HEK293 (cell line): ENCODE measurements around the gene KCND2.

ENCODE experiments used
- CTCF ChIA-PET: fragments of 350-600 bp; formaldehyde crosslinking; extraction: SDS; loops from one replicate; lab custom pipeline; 2021; ENCODE audit warnings: antibody characterized with exemption; lab: Yijun Ruan, JAX
- POLR2A ChIA-PET: fragments of 300-600 bp; formaldehyde crosslinking; extraction: SDS; loops from one replicate; lab custom pipeline; 2020; ENCODE audit warnings: antibody characterized with exemption, inconsistent platforms; lab: Yijun Ruan, JAX
- H3K27ac ChIP-seq: fragments of 200-500 bp; sonication (Bioruptor generic); 2 replicates; pipeline ENCODE4 v1.5.1; 2014; ENCODE audit warnings: low read depth, low read length, control low read depth, inconsistent platforms; ENCODE audit errors: extremely low read depth
- H3K36me3 ChIP-seq, 2 experiments: fragments of 200-500 bp in 1 of 2; sonication (Bioruptor generic) in 1 of 2; 1 replicate in 1 of 2; 2 replicates in 1 of 2; pipeline ENCODE4 v1.5.1; 2014 to 2017; ENCODE audit warnings: inconsistent platforms in 2 of 2, low read length in 2 of 2; ENCODE audit not compliant: control insufficient read depth in 2 of 2, insufficient read depth in 1 of 2
- H3K4me1 ChIP-seq: fragments of 200-500 bp; sonication (Bioruptor generic); 2 replicates; pipeline ENCODE4 v1.5.1; 2014; ENCODE audit warnings: mild to moderate bottlenecking, low read length, inconsistent platforms; ENCODE audit not compliant: control insufficient read depth, insufficient read depth
- H3K4me3 ChIP-seq: 2 replicates; pipeline ENCODE4 v1.5.1; 2011; ENCODE audit warnings: low read depth, mild to moderate bottlenecking, control low read depth, low read length, moderate library complexity
- H3K9me3 ChIP-seq: fragments of 200-500 bp; sonication (Bioruptor generic); 2 replicates; pipeline ENCODE4 v1.5.1; 2014; ENCODE audit warnings: low read depth, low read length, inconsistent platforms; ENCODE audit not compliant: control insufficient read depth, insufficient read depth
- INSM2 ChIP-seq: fragments of 450-650 bp; formaldehyde crosslinking; IDR thresholded peaks from 2 replicates; pipeline ENCODE4 v1.5.1; 2016; ENCODE audit warnings: missing biosample characterization, missing genetic modification characterization
- KLF10 ChIP-seq: fragments of 450-650 bp; IDR thresholded peaks from 2 replicates; pipeline ENCODE4 v1.5.1; 2018; ENCODE audit warnings: missing biosample characterization, mild to moderate bottlenecking, missing genetic modification characterization
- KLF16 ChIP-seq: fragments of 450-650 bp; formaldehyde crosslinking; IDR thresholded peaks from 2 replicates; pipeline ENCODE4 v1.5.1; 2017; ENCODE audit warnings: missing biosample characterization, missing genetic modification characterization
- MZF1 ChIP-seq: fragments of 450-650 bp; formaldehyde crosslinking; IDR thresholded peaks from 2 replicates; pipeline ENCODE4 v1.5.1; 2017; ENCODE audit warnings: missing biosample characterization, missing genetic modification characterization, borderline replicate concordance
- SCRT1 ChIP-seq: fragments of 450-650 bp; formaldehyde crosslinking; IDR thresholded peaks from 2 replicates; pipeline ENCODE4 v1.5.1; 2016; ENCODE audit warnings: missing biosample characterization, missing genetic modification characterization, borderline replicate concordance
- ZBTB8A ChIP-seq: fragments of 450-650 bp; formaldehyde crosslinking; IDR thresholded peaks from 2 replicates; pipeline ENCODE4 v1.5.1; 2016; ENCODE audit warnings: missing biosample characterization, missing genetic modification characterization
- ZNF157 ChIP-seq: fragments of 450-650 bp; formaldehyde crosslinking; IDR thresholded peaks from 2 replicates; pipeline ENCODE4 v1.5.1; 2016; ENCODE audit warnings: missing biosample characterization, missing genetic modification characterization
- ZNF362 ChIP-seq: fragments of 450-650 bp; formaldehyde crosslinking; IDR thresholded peaks from 2 replicates; pipeline ENCODE4 v1.5.1; 2016; ENCODE audit warnings: missing biosample characterization, missing genetic modification characterization
- ZNF366 ChIP-seq: fragments of 450-650 bp; formaldehyde crosslinking; conservative IDR thresholded peaks from 2 replicates; pipeline ENCODE4 v1.5.1; 2016; ENCODE audit warnings: missing biosample characterization, missing genetic modification characterization
- ZNF529 ChIP-seq: fragments of 450-650 bp; formaldehyde crosslinking; IDR thresholded peaks from 2 replicates; pipeline ENCODE4 v1.5.1; 2017; ENCODE audit warnings: missing genetic modification characterization, missing biosample characterization; ENCODE audit not compliant: insufficient replicate concordance
- ZNF544 ChIP-seq: fragments of 450-650 bp; formaldehyde crosslinking; IDR thresholded peaks from 2 replicates; pipeline ENCODE4 v1.5.0; 2017; ENCODE audit warnings: missing biosample characterization, missing genetic modification characterization
- ZNF555 ChIP-seq: fragments of 450-650 bp; formaldehyde crosslinking; conservative IDR thresholded peaks from 2 replicates; pipeline ENCODE4 v1.5.1; 2017; ENCODE audit warnings: missing biosample characterization, mild to moderate bottlenecking, missing genetic modification characterization, inconsistent platforms
- ZNF560 ChIP-seq: fragments of 450-650 bp; formaldehyde crosslinking; IDR thresholded peaks from 2 replicates; pipeline ENCODE4 v1.5.1; 2017; ENCODE audit warnings: missing biosample characterization, missing genetic modification characterization, borderline replicate concordance
- ZNF610 ChIP-seq: fragments of 450-650 bp; formaldehyde crosslinking; IDR thresholded peaks from 2 replicates; pipeline ENCODE4 v1.5.1; 2016; ENCODE audit warnings: missing biosample characterization, missing genetic modification characterization, borderline replicate concordance
- ZNF654 ChIP-seq: fragments of 450-650 bp; formaldehyde crosslinking; IDR thresholded peaks from 2 replicates; pipeline ENCODE4 v1.5.1; 2016; ENCODE audit warnings: low read depth, missing biosample characterization, missing genetic modification characterization
- ZNF660 ChIP-seq: fragments of 450-650 bp; IDR thresholded peaks from 2 replicates; pipeline ENCODE4 v1.5.1; 2018; ENCODE audit warnings: missing biosample characterization, mild to moderate bottlenecking, missing genetic modification characterization
- ZNF747 ChIP-seq: fragments of 450-650 bp; formaldehyde crosslinking; IDR thresholded peaks from 2 replicates; pipeline ENCODE4 v1.5.1; 2016; ENCODE audit warnings: missing biosample characterization, missing genetic modification characterization
- ZNF776 ChIP-seq: fragments of 450-650 bp; formaldehyde crosslinking; IDR thresholded peaks from 2 replicates; pipeline ENCODE4 v1.5.0; 2017; ENCODE audit warnings: missing biosample characterization, missing genetic modification characterization, borderline replicate concordance
- TF ChIP-seq, protein P1 (sequence below): fragments of 450-650 bp; formaldehyde crosslinking; IDR thresholded peaks from 2 replicates; pipeline ENCODE4 v1.5.1; 2017; ENCODE audit warnings: missing biosample characterization, mild to moderate bottlenecking, missing genetic modification characterization, moderate library complexity
- TF ChIP-seq, protein P2 (sequence below): fragments of 450-650 bp; formaldehyde crosslinking; IDR thresholded peaks from 2 replicates; pipeline ENCODE4 v1.5.0; 2017; ENCODE audit warnings: missing biosample characterization, missing genetic modification characterization, borderline replicate concordance

KCND2 gene

DNA sequence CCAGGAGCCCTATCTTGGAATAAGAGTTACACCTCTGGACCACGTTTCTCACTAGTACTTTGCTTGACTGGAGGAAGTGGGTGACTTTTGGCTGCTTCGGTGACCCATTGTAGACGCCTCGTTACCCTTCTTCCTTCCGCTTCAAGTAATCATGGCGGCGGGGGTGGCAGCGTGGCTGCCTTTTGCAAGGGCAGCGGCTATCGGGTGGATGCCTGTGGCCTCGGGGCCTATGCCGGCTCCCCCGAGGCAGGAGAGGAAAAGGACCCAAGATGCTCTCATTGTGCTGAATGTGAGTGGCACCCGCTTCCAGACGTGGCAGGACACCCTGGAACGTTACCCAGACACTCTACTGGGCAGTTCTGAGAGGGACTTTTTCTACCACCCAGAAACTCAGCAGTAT is 1.5 kb downstream of the KCND2 start (continued):
- TF ChIP-seq KLF10 (tag by site-specific recombination) (no peak), ZNF555 (tag by site-specific recombination) (no peak)

- no peak for TF ChIP-seq ZNF776 (tag by site-specific recombination)
- no peak for TF ChIP-seq SCRT1 (tag by site-specific recombination)
- no peak for TF ChIP-seq ZNF366 (tag by site-specific recombination)
- no peak for TF ChIP-seq ZNF529 (tag by site-specific recombination)
- no peak for TF ChIP-seq ZNF610
- no peak for TF ChIP-seq ZNF544
- TF ChIP-seq ZNF747 (tag by site-specific recombination): no peak
- TF ChIP-seq, protein P1, sequence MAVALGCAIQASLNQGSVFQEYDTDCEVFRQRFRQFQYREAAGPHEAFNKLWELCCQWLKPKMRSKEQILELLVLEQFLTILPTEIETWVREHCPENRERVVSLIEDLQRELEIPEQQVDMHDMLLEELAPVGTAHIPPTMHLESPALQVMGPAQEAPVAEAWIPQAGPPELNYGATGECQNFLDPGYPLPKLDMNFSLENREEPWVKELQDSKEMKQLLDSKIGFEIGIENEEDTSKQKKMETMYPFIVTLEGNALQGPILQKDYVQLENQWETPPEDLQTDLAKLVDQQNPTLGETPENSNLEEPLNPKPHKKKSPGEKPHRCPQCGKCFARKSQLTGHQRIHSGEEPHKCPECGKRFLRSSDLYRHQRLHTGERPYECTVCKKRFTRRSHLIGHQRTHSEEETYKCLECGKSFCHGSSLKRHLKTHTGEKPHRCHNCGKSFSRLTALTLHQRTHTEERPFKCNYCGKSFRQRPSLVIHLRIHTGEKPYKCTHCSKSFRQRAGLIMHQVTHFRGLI: no peak
- TF ChIP-seq ZNF362: no peak
- no peak for TF ChIP-seq ZNF560 (tag by site-specific recombination)
- no peak for TF ChIP-seq ZBTB8A
- no peak for TF ChIP-seq INSM2 (tag by site-specific recombination)
- Histone ChIP-seq H3K27ac (no peak overlapping the region), H3K36me3 (no peaks in the 10 kb centered on the region), H3K4me3 (no peak overlapping the region), H3K4me1 (no peaks in the 10 kb centered on the region), H3K9me3 (no peaks in the 10 kb centered on the region)
- POLR2A ChIA-PET: no interaction called here
- CTCF ChIA-PET: no interaction called here
Observed at GRCh38 chr7:120274899-120275298, 1.9 kb downstream of the KCND2 start.

- ChIA-PET POLR2A (no interaction called here), CTCF (interaction anchor here (1.1 kb wide), 1 partner anchor 359 kb away, joined by 4 read pairs; no protein-coding TSS in a partner anchor)
Observed at GRCh38 chr7:120276720-120277119, 3.7 kb downstream of the KCND2 start.

More at GRCh38 chr7:120276720-120277119, 3.7 kb downstream of the KCND2 start:
- Histone ChIP-seq H3K4me3 (no peak overlapping the region), H3K36me3 (no peaks in the 10 kb centered on the region), H3K9me3 (no peaks in the 10 kb centered on the region), H3K4me1 (no peaks in the 10 kb centered on the region), H3K27ac (no peak overlapping the region)
- TF ChIP-seq ZNF776 (tag by site-specific recombination) (no peak), ZNF157 (no peak), KLF16 (no peak), MZF1 (tag by site-specific recombination) (no peak), ZNF654 (no peak), ZNF660 (tag by site-specific recombination) (no peak)
- TF ChIP-seq, protein P2, sequence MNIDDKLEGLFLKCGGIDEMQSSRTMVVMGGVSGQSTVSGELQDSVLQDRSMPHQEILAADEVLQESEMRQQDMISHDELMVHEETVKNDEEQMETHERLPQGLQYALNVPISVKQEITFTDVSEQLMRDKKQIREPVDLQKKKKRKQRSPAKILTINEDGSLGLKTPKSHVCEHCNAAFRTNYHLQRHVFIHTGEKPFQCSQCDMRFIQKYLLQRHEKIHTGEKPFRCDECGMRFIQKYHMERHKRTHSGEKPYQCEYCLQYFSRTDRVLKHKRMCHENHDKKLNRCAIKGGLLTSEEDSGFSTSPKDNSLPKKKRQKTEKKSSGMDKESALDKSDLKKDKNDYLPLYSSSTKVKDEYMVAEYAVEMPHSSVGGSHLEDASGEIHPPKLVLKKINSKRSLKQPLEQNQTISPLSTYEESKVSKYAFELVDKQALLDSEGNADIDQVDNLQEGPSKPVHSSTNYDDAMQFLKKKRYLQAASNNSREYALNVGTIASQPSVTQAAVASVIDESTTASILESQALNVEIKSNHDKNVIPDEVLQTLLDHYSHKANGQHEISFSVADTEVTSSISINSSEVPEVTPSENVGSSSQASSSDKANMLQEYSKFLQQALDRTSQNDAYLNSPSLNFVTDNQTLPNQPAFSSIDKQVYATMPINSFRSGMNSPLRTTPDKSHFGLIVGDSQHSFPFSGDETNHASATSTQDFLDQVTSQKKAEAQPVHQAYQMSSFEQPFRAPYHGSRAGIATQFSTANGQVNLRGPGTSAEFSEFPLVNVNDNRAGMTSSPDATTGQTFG (tag by site-specific recombination): no peak
